K562 (cell line): ENCODE data around the gene SLC25A42. TPM values are rescaled to one million over a fixed set of nuclear protein-coding genes. Genes with fewer than 3 reads are reported as not detected.

Source experiments
- CREB1 ChIP-seq, 2 experiments: sonication (generic) in 1 of 2; formaldehyde crosslinking in 1 of 2; IDR thresholded peaks; 2 replicates each; pipeline versions ENCODE4 v1.6.1 to v1.8.0; 2012 to 2022; ENCODE audit warnings: inconsistent platforms in 1 of 2, mild to moderate bottlenecking in 1 of 2, missing genetic modification reagents in 1 of 2, moderate library complexity in 1 of 2
- CREM ChIP-seq: IDR thresholded peaks from 2 replicates; pipeline ENCODE4 v1.6.1; 2014; ENCODE audit warnings: antibody characterized with exemption, low read depth
- RNF219 ChIP-seq: fragments of 250-450 bp; sonication (Bioruptor Pico); IDR thresholded peaks from 2 replicates; pipeline ENCODE4 v1.5.0; 2022; ENCODE audit warnings: mild to moderate bottlenecking
- SMARCC2 ChIP-seq: fragments of 450-650 bp; IDR thresholded peaks from 2 replicates; pipeline ENCODE4 v1.6.1; 2017; ENCODE audit warnings: antibody characterized with exemption, moderate library complexity, mild to moderate bottlenecking, low read depth
- XRCC5 ChIP-seq: fragments of 200-400 bp; formaldehyde crosslinking; IDR thresholded peaks from 2 replicates; pipeline ENCODE4 v1.6.1; 2017; ENCODE audit warnings: low read depth, mild to moderate bottlenecking, low read length
- ZKSCAN1 ChIP-seq: fragments of 150-350 bp; IDR thresholded peaks from 2 replicates; pipeline ENCODE4 v1.6.1; 2016; ENCODE audit warnings: low read depth, low read length
- ZNF785 ChIP-seq: fragments of 250-450 bp; sonication (Bioruptor Pico); IDR thresholded peaks from 2 replicates; pipeline ENCODE4 v1.4.0; 2020; ENCODE audit warnings: mild to moderate bottlenecking
- polyA plus RNA-seq, 8 experiments: library from polyadenylated mRNA; depleted of rRNA in 4 of 8; stranded (reverse) in 5 of 8; unstranded in 3 of 8; fragments of >200 nt; fragmentation: Nextera tagmentation in 2 of 8; fragmentation: Illumina TruSeq in 1 of 8; extraction: Ambion mirVana in 2 of 8; extraction: Trizol in 1 of 8; gene quantifications; 2 replicates each; pipeline versions ENCODE4 v1.2.1 to v1.2.3, GENCODE V29; 2011 to 2014; ENCODE audit warnings: inconsistent platforms in 1 of 8, missing spikeins in 1 of 8
- total RNA-seq, 7 experiments: library from RNA; depleted of rRNA in 6 of 7; stranded (reverse); fragments of >200 nt in 6 of 7; fragmentation: Illumina TruSeq in 2 of 7; extraction: Trizol in 2 of 7; gene quantifications; 2 replicates each; pipeline versions ENCODE4 v1.2.1 to v1.2.3, GENCODE V29; 2011 to 2021; ENCODE audit warnings: low replicate concordance in 1 of 7
- TF ChIP-seq, protein P1 (sequence below): sonication (generic); IDR thresholded peaks from 2 replicates; pipeline ENCODE4 v1.6.1; 2016
- TF ChIP-seq, protein P2 (sequence below): fragments of 450-650 bp; IDR thresholded peaks from 2 replicates; pipeline ENCODE4 v1.6.1; 2016; ENCODE audit warnings: low read depth
- TF ChIP-seq, protein P3 (sequence below): conservative IDR thresholded peaks from 2 replicates; pipeline ENCODE4 v1.6.1; 2011; ENCODE audit warnings: low read depth, mild to moderate bottlenecking, low read length; ENCODE audit not compliant: control insufficient read depth

Gene SLC25A42
- total and polyA plus RNA-seq, 9 of the 15 experiments (the other 6 are each of a cell fraction or from before 2014, with no cell fraction given) = 0.59 to 32.2 (median 14.1) TPM

- TF ChIP-seq, protein P1, sequence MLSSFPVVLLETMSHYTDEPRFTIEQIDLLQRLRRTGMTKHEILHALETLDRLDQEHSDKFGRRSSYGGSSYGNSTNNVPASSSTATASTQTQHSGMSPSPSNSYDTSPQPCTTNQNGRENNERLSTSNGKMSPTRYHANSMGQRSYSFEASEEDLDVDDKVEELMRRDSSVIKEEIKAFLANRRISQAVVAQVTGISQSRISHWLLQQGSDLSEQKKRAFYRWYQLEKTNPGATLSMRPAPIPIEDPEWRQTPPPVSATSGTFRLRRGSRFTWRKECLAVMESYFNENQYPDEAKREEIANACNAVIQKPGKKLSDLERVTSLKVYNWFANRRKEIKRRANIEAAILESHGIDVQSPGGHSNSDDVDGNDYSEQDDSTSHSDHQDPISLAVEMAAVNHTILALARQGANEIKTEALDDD = no peak
- TF ChIP-seq, protein P2, sequence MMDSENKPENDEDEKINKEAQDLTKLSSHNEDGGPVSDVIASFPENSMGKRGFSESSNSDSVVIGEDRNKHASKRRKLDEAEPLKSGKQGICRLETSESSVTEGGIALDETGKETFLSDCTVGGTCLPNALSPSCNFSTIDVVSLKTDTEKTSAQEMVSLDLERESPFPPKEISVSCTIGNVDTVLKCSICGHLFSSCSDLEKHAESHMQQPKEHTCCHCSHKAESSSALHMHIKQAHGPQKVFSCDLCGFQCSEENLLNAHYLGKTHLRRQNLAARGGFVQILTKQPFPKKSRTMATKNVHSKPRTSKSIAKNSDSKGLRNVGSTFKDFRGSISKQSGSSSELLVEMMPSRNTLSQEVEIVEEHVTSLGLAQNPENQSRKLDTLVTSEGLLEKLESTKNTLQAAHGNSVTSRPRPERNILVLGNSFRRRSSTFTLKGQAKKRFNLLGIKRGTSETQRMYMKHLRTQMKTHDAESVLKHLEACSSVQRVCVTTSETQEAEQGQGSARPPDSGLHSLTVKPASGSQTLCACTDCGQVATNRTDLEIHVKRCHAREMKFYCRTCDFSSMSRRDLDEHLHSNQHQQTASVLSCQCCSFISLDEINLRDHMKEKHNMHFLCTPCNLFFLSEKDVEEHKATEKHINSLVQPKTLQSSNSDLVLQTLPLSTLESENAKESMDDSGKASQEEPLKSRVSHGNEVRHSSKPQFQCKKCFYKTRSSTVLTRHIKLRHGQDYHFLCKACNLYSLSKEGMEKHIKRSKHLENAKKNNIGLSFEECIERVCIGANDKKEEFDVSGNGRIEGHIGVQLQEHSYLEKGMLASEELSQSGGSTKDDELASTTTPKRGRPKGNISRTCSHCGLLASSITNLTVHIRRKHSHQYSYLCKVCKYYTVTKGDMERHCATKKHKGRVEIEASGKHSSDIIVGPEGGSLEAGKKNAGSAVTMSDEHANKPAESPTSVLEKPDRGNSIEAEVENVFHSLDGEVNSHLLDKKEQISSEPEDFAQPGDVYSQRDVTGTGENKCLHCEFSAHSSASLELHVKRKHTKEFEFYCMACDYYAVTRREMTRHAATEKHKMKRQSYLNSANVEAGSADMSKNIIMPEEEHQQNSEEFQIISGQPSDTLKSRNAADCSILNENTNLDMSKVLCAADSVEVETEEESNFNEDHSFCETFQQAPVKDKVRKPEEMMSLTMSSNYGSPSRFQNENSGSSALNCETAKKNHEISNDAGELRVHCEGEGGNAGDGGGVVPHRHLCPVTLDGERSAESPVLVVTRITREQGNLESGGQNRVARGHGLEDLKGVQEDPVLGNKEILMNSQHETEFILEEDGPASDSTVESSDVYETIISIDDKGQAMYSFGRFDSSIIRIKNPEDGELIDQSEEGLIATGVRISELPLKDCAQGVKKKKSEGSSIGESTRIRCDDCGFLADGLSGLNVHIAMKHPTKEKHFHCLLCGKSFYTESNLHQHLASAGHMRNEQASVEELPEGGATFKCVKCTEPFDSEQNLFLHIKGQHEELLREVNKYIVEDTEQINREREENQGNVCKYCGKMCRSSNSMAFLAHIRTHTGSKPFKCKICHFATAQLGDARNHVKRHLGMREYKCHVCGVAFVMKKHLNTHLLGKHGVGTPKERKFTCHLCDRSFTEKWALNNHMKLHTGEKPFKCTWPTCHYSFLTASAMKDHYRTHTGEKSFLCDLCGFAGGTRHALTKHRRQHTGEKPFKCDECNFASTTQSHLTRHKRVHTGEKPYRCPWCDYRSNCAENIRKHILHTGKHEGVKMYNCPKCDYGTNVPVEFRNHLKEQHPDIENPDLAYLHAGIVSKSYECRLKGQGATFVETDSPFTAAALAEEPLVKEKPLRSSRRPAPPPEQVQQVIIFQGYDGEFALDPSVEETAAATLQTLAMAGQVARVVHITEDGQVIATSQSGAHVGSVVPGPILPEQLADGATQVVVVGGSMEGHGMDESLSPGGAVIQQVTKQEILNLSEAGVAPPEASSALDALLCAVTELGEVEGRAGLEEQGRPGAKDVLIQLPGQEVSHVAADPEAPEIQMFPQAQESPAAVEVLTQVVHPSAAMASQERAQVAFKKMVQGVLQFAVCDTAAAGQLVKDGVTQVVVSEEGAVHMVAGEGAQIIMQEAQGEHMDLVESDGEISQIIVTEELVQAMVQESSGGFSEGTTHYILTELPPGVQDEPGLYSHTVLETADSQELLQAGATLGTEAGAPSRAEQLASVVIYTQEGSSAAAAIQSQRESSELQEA = no peak
- TF ChIP-seq, protein P3, sequence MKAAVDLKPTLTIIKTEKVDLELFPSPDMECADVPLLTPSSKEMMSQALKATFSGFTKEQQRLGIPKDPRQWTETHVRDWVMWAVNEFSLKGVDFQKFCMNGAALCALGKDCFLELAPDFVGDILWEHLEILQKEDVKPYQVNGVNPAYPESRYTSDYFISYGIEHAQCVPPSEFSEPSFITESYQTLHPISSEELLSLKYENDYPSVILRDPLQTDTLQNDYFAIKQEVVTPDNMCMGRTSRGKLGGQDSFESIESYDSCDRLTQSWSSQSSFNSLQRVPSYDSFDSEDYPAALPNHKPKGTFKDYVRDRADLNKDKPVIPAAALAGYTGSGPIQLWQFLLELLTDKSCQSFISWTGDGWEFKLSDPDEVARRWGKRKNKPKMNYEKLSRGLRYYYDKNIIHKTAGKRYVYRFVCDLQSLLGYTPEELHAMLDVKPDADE = no peak
- TF ChIP-seq CREB1 (IDR thresholded peaks at IDR 0.05) (0 out of 2 replicates have a peak, but pooled peaks have one; percentile 0), CREB1 (CRISPR knock-in tag; IDR thresholded peaks at IDR 0.05) (no peak), XRCC5 (no peak), ZKSCAN1 (no peak), CREM (no peak), RNF219 (CRISPR knock-in tag) (no peak), ZNF785 (CRISPR knock-in tag) (no peak), SMARCC2 (no peak)
These were observed 416 bp downstream of the SLC25A42 start (continued) for GRCh38 chr19:19064098-19064722.
